Activated CD4-positive, alpha-beta T cell treated with anti-CD3 and anti-CD28 coated beads, Interleukin-2, Interleukin-4, amounts not matched to agents 100 ng/mL and 50 ng/mL, durations not matched to agents 16 hours and 8 hours (primary cell): ENCODE measurements around the gene NOC4L.

Experiments used
- DNase-seq: peaks from one replicate; pipeline ENCODE4 v3.0.0-alpha.2; 2020; ENCODE audit warnings: low spot score

Gene NOC4L

GRCh38 chr12:132197581-132198354, 53.5 kb downstream of the NOC4L start:
- DNase-seq, result no peak

- no peak for DNase-seq
Measured at GRCh38 chr12:132199101-132199500, 54.8 kb downstream of the NOC4L start.

GRCh38 chr12:132199526-132200319, 55.5 kb downstream of the NOC4L start:
- no peak for DNase-seq

GRCh38 chr12:132200800-132201199, 56.5 kb downstream of the NOC4L start:
- DNase-seq, result no peak

GRCh38 chr12:132201391-132202120, 57.3 kb downstream of the NOC4L start:
- no peak for DNase-seq
